Breast epithelium (tissue), 4 donors: ENCODE results near the gene CDK2. TPM values are rescaled to one million over a fixed set of nuclear protein-coding genes. Genes with fewer than 3 reads are reported as not detected.
"Not testable (repeated sequence)": the region's sequence is repeated elsewhere in the genome, so short reads cannot be mapped to it uniquely, and the experiment has no call there.

ENCODE experiments used
- DNase-seq, 2 donors: peaks; one replicate each; pipeline ENCODE4 v3.0.0-alpha.2; 2019; ENCODE audit warnings: low spot score in 2 of 2
- H3K27ac ChIP-seq, 2 donors: fragments of 200-600 bp; sonication (generic) in 1 of 2; one replicate each; pipeline ENCODE4 v1.5.1; 2016 to 2019; ENCODE audit warnings: mild to moderate bottlenecking in 1 of 2
- H3K27me3 ChIP-seq, 2 donors: fragments of 200-600 bp; sonication (generic) in 1 of 2; one replicate each; pipeline versions ENCODE4 v1.5.1 to v1.6.0; 2017 to 2019; ENCODE audit warnings: control low read depth in 1 of 2, mild to moderate bottlenecking in 1 of 2
- H3K36me3 ChIP-seq: fragments of 200-600 bp; one replicate; pipeline ENCODE4 v1.5.1; 2019
- H3K4me1 ChIP-seq, 2 donors: fragments of 200-600 bp; sonication (generic); one replicate each; pipeline ENCODE4 v1.5.1; 2016 to 2019; ENCODE audit warnings: control low read depth in 1 of 2
- H3K4me3 ChIP-seq, 3 donors: fragments of 200-600 bp; sonication (generic); 1 replicate in 2 of 3; 2 replicates in 1 of 3; pipeline ENCODE4 v1.5.1; 2016 to 2019; ENCODE audit warnings: mild to moderate bottlenecking in 3 of 3, moderate library complexity in 2 of 3
- H3K9me3 ChIP-seq, 2 donors: fragments of 200-600 bp; sonication (generic) in 1 of 2; one replicate each; pipeline ENCODE4 v1.5.1; 2016 to 2019; ENCODE audit warnings: control low read depth in 1 of 2
- CTCF ChIP-seq, 3 donors: fragments of 450-650 bp; IDR thresholded peaks; one replicate each; pipeline ENCODE4 v1.5.1; 2016 to 2017; ENCODE audit warnings: antibody characterized with exemption in 3 of 3, mild to moderate bottlenecking in 3 of 3, moderate library complexity in 3 of 3
- POLR2A ChIP-seq: fragments of 450-650 bp; IDR thresholded peaks from one replicate; pipeline ENCODE4 v1.6.1; 2016; ENCODE audit warnings: antibody characterized with exemption, mild to moderate bottlenecking, moderate library complexity
- POLR2AphosphoS5 ChIP-seq, 3 donors: sonication (generic); formaldehyde crosslinking; IDR thresholded peaks; one replicate each; pipeline ENCODE4 v1.6.1; 2017; ENCODE audit warnings: antibody characterized with exemption in 3 of 3
- intact Hi-C: fragments of 100-400 bp; cut with DNase I; formaldehyde crosslinking; loops from one replicate; pipeline ENCODE4 v1.15.1; 2023; ENCODE audit warnings: low total_unique reads
- total RNA-seq, 3 donors: library from RNA; depleted of rRNA; stranded (reverse); fragments of >200 nt; gene quantifications; one replicate each; pipeline ENCODE4 v1.1.0, GENCODE V29; 2016

Gene CDK2
- total RNA-seq, 3 donors from 2014 or later, result 8.2 to 27.2 (median 27.1) TPM

DNA sequence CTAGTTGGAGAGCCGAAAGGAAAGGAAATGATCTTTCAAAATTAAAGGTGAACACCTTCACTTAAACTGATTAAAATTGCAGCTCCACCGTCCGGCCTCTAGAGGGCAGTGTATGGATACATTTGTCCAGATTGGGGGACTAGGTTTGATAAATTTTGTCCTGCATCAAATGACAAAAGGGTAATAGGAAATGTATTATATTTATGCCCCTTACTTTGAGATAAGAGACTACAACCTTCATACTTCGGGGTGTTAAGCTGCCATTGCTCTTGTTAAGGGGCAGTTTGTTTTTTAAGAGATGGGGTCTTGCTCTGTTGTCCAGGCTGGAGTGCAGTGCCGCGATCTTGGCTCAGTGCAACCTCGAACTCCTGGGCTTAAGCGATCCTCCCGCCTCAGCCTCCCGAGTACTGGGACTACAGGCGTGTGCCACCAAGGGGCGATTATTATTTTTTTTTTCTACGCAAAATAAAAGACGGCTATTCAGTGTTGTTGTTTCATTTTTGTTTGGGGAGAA is 29.6 kb downstream of the CDK2 start:
- DNase-seq, result peak in 1 of 2 donors; percentile 39
- H3K27me3 ChIP-seq, result no peaks in the 10 kb centered on the region
- intact Hi-C loops, result no loop called here
- no peaks in the 10 kb centered on the region for H3K9me3 ChIP-seq
- peaks cover 12% of the 10 kb centered on the region for H3K36me3 ChIP-seq
- TF ChIP-seq CTCF (IDR thresholded peaks at IDR 0.05) (peak; percentile 65 to 80 (median 76)), POLR2AphosphoS5 (IDR thresholded peaks at IDR 0.05) (no peak)
- peak overlapping the region; percentile 58 to 81 (median 65) for H3K4me3 ChIP-seq
- peak overlapping the region; percentile 70 to 91 for H3K27ac ChIP-seq
- H3K4me1 ChIP-seq, result no peaks in the 10 kb centered on the region

- TF ChIP-seq CTCF (IDR thresholded peaks at IDR 0.05) (no peak), POLR2AphosphoS5 (IDR thresholded peaks at IDR 0.05) (peak; percentile 31 to 65 (median 52)), POLR2A (peak; percentile 18)
- Histone ChIP-seq H3K36me3 (peaks cover 10% of the 10 kb centered on the region), H3K27ac (peak within 1 kb of the TSS; percentile 70 to 91), H3K27me3 (no peaks in the 10 kb centered on the region), H3K4me3 (peak within 1 kb of the TSS; percentile 58 to 81 (median 65)), H3K4me1 (no peaks in the 10 kb centered on the region), H3K9me3 (no peaks in the 10 kb centered on the region)
- intact Hi-C loops, result no loop called here
- DNase-seq, result peak; percentile 97
These were observed 30.3 kb downstream of the CDK2 start, which contains the start of gene SUOX for GRCh38 chr12:55996715-55997534. TSS of gene SUOX (plus strand) at chr12:55997276. CDS start at chr12:56002222, 4,946 bp downstream.

DNA sequence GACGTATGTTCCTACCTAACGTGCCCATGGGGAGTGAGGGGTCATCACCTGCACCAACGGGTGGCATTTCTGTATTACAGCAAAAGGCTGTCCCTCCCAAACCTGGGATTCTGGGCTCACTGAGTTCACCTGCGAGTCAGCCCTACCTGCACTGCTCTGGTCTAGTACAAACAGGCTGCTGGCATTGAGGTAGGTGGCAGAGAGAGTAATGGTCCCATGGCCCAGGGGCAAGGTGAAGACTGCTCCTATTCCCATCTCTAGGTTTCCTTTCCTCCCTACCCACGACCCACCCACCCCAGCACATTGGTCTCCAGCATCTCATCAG is 30.9 kb downstream of the CDK2 start:
- TF ChIP-seq POLR2AphosphoS5 (IDR thresholded peaks at IDR 0.05) (no peak), CTCF (IDR thresholded peaks at IDR 0.05) (no peak)
- peak in 1 of 2 donors; percentile 25 for DNase-seq
- peaks cover 5% of the 10 kb centered on the region for H3K36me3 ChIP-seq
- intact Hi-C loops, result no loop called here
- peak overlapping the region; percentile 70 to 91 for H3K27ac ChIP-seq
- peak overlapping the region; percentile 58 to 81 (median 65) for H3K4me3 ChIP-seq
- no peaks in the 10 kb centered on the region for H3K27me3 ChIP-seq
- no peaks in the 10 kb centered on the region for H3K4me1 ChIP-seq
- H3K9me3 ChIP-seq, result no peaks in the 10 kb centered on the region

DNA sequence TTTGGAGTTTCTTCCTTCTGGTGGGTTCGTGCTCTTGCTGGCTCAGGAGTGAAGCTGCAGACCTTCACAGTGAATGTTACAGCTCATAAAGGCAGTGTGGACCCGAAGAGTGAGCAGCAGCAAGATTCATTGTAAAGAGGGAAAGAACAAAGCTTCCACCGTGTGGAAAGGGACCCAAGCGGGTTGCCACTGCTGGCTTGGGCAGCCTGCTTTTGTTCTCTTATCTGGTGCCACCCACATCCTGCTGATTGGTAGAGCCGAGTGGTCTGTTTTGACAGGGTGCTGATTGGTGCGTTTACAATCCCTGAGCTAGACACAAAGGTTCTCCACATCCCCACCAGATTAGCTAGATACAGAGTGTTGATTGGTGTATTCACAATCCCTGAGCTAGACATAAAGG is 32.9 kb downstream of the CDK2 start:
- H3K27me3 ChIP-seq, H3K36me3 ChIP-seq, intact Hi-C loops, DNase-seq, H3K4me3 ChIP-seq, H3K27ac ChIP-seq, H3K9me3 ChIP-seq, H3K4me1 ChIP-seq: not testable (repeated sequence)

GRCh38 chr12:55999999-56000540 is 33.4 kb downstream of the CDK2 start:
- H3K4me3 ChIP-seq, intact Hi-C loops, H3K36me3 ChIP-seq: not testable (repeated sequence)

DNA sequence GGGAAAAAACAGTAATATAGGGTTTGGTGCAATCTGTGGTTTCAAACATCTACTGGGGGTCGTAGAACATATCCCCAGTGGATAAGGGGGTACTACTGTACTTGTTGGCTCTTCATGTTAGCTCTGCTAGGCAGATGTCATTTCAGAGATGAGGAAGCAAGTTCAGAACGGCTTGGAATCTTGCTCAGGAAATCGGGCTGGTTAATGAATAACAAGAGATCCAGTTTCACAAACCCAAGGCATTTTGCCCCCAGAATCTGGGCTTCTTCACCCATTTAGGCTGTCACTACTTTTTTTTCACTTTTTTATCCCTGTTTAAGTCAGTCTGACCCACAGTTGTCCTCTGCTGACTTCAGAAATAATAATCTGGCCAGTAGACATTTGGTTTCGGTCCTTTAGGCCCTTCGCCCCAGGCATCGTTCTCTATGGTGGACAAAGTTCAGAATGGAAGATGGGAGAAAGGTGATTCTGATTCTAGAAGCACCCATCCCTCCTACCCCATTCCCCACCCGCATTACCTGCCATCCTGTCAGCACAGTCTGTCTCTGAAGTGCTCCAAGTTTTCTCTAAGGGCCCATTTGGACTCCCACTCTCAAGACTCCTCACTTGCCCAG is 35.0 kb downstream of the CDK2 start:
- H3K4me1 ChIP-seq, result no peaks in the 10 kb centered on the region

More at GRCh38 chr12:55999999-56000540, 33.4 kb downstream of the CDK2 start:
- H3K4me1 ChIP-seq, H3K27ac ChIP-seq, H3K27me3 ChIP-seq, H3K9me3 ChIP-seq, DNase-seq: not testable (repeated sequence)

DNA sequence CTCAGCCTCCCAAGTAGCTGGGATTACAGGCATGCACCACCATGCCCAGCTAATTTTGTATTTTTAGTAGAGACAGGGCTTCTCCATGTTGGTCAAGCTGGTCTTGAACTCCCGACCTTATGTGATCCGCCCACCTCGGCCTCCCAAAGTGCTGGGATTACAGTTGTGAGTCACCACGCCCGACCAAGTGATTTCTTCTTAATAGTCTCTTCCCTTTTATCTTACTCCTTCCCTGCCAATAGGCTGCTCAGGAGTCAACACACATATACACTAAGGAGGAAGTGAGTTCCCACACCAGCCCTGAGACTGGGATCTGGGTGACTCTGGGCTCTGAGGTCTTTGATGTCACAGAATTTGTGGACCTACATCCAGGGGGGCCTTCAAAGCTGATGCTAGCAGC is 36.7 kb downstream of the CDK2 start:
- H3K36me3 ChIP-seq, H3K9me3 ChIP-seq, H3K27me3 ChIP-seq, H3K4me3 ChIP-seq, H3K4me1 ChIP-seq, H3K27ac ChIP-seq, intact Hi-C loops, DNase-seq: not testable (repeated sequence)

More for the DNA sequence above, 35.0 kb downstream of the CDK2 start:
- no peaks in the 10 kb centered on the region for H3K27me3 ChIP-seq
- H3K36me3 ChIP-seq, result no peaks in the 10 kb centered on the region
- no peak overlapping the region for H3K4me3 ChIP-seq
- TF ChIP-seq POLR2AphosphoS5 (IDR thresholded peaks at IDR 0.05) (no peak), POLR2A (no peak), CTCF (IDR thresholded peaks at IDR 0.05) (no peak)
- intact Hi-C loops, result no loop called here
- no peak for DNase-seq
- H3K9me3 ChIP-seq, result no peaks in the 10 kb centered on the region
- no peak overlapping the region for H3K27ac ChIP-seq
